ENCODE data around the gene ASAP2. TPM values are rescaled to one million over a fixed set of nuclear protein-coding genes. Genes with fewer than 3 reads are reported as not detected.
A peak's percentile ranks its signal among the peaks of the same experiment; 100 is the strongest.

ASAP2 gene
- total RNA-seq, 1 experiment from 2014 or later, result 60.3 TPM

GRCh38 chr2:9423922-9424272 lies 217.3 kb downstream of the ASAP2 start:
- Histone ChIP-seq H3K79me2 (ENCODE audit: low read depth) (peaks cover 73% of the 10 kb centered on the region), H3K9me2 (ENCODE audit: insufficient read depth) (no peaks in the 10 kb centered on the region), H3K4me2 (peak overlapping the region; percentile 96), H3K4me3 (peak overlapping the region; percentile 80), H3F3A (ENCODE audit: insufficient read depth, low read depth) (no peaks in the 10 kb centered on the region; the same call in 1 of the 2 replicates), H3K4me1 (replicated peaks; ENCODE audit: insufficient read depth) (peaks cover 22% of the 10 kb centered on the region), H3K36me3 (ENCODE audit: low read depth) (peaks cover 9% of the 10 kb centered on the region; the same call in 1 of the 2 replicates), H4K20me1 (ENCODE audit: insufficient read depth) (no peaks in the 10 kb centered on the region), H2AFZ (peak overlapping the region; percentile 97), H3K9me3 (ENCODE audit: insufficient read depth, low read depth) (no peaks in the 10 kb centered on the region), H3K27me3 (ENCODE audit: insufficient read depth, low read depth) (no peaks in the 10 kb centered on the region), H3K27ac (peak overlapping the region; percentile 24)
- ChIA-PET CTCF (interaction anchor here (0.6 kb wide), 1 partner anchor 140 kb away, joined by 3 read pairs; no protein-coding TSS in a partner anchor), POLR2A (ENCODE audit: unreplicated experiment) (no interaction called here)
- intact Hi-C loops (cut with micrococcal nuclease; ENCODE audit: unreplicated experiment), result loop anchor here (2.0 to 5.0 kb wide), 6 partner anchors 37 to 1023 kb away; partner anchors contain the start of genes ASAP2 and ODC1
- TSS peak; percentile 76 for BruUV-seq (replicated peaks)
- peak in 1 of 2 experiments; percentile 15 for DNase-seq
- TF ChIP-seq EZH2 (IDR thresholded peaks at IDR 0.05; ENCODE audit: low read depth) (no peak), CTCF (conservative IDR thresholded peaks at IDR 0.05) (no peak)

- Histone ChIP-seq H3K4me1 (replicated peaks; ENCODE audit: insufficient read depth) (peaks cover 22% of the 10 kb centered on the region), H3K9me3 (ENCODE audit: insufficient read depth, low read depth) (no peaks in the 10 kb centered on the region), H3K4me3 (peak overlapping the region; percentile 80), H3K4me2 (peak overlapping the region; percentile 96), H3K9me2 (ENCODE audit: insufficient read depth) (no peaks in the 10 kb centered on the region), H3K36me3 (ENCODE audit: low read depth) (peaks cover 13% of the 10 kb centered on the region), H4K20me1 (ENCODE audit: insufficient read depth) (no peaks in the 10 kb centered on the region), H3F3A (ENCODE audit: insufficient read depth, low read depth) (no peaks in the 10 kb centered on the region; the same call in 1 of the 2 replicates), H2AFZ (peak overlapping the region; percentile 97), H3K79me2 (ENCODE audit: low read depth) (peaks cover 66% of the 10 kb centered on the region), H3K27ac (peak overlapping the region; percentile 24; the same call in 1 of the 2 replicates), H3K27me3 (ENCODE audit: insufficient read depth, low read depth) (no peaks in the 10 kb centered on the region)
- no peak for DNase-seq
- ChIA-PET POLR2A (ENCODE audit: unreplicated experiment) (no interaction called here), CTCF (interaction anchor here (0.6 kb wide), 1 partner anchor 140 kb away, joined by 3 read pairs; no protein-coding TSS in a partner anchor)
- BruUV-seq (replicated peaks), result no TSS peak
- intact Hi-C loops (cut with micrococcal nuclease; ENCODE audit: unreplicated experiment), result loop anchor here (5.0 kb wide), 3 partner anchors 87 to 1023 kb away; partner anchors contain the start of gene ODC1
- TF ChIP-seq CTCF (conservative IDR thresholded peaks at IDR 0.05) (no peak), EZH2 (IDR thresholded peaks at IDR 0.05; ENCODE audit: low read depth) (no peak)
Observed at GRCh38 chr2:9424447-9425164, 218.0 kb downstream of the ASAP2 start.

GRCh38 chr2:9428965-9429577 lies 222.5 kb downstream of the ASAP2 start:
- ChIA-PET CTCF (no interaction called here), POLR2A (ENCODE audit: unreplicated experiment) (no interaction called here)
- H4K20me1 ChIP-seq (ENCODE audit: insufficient read depth), result no peaks in the 10 kb centered on the region
- no TSS peak for BruUV-seq (replicated peaks)
- no peaks in the 10 kb centered on the region for H3K27me3 ChIP-seq (ENCODE audit: insufficient read depth, low read depth)
- H3K79me2 ChIP-seq (ENCODE audit: low read depth), result peaks cover 30% of the 10 kb centered on the region
- no peak overlapping the region for H2AFZ ChIP-seq
- no peak overlapping the region for H3K27ac ChIP-seq
- no peak overlapping the region for H3K4me3 ChIP-seq
- H3F3A ChIP-seq (ENCODE audit: insufficient read depth, low read depth), result no peaks in the 10 kb centered on the region; the same call in 1 of the 2 replicates
- H3K9me3 ChIP-seq (ENCODE audit: insufficient read depth, low read depth), result no peaks in the 10 kb centered on the region
- H3K36me3 ChIP-seq (ENCODE audit: low read depth), result peaks cover 49% of the 10 kb centered on the region
- no peaks in the 10 kb centered on the region for H3K9me2 ChIP-seq (ENCODE audit: insufficient read depth)
- intact Hi-C loops (cut with micrococcal nuclease; ENCODE audit: unreplicated experiment), result no loop called here
- no peak overlapping the region for H3K4me2 ChIP-seq
- no peak for DNase-seq
- TF ChIP-seq EZH2 (IDR thresholded peaks at IDR 0.05; ENCODE audit: low read depth) (no peak), CTCF (conservative IDR thresholded peaks at IDR 0.05) (no peak)
- H3K4me1 ChIP-seq (replicated peaks; ENCODE audit: insufficient read depth), result peaks cover 13% of the 10 kb centered on the region

Measured in PC-9 (cell line).